ENCODE data around the gene PCDHGB4.
A peak's percentile ranks its signal among the peaks of the same experiment; 100 is the strongest.
"Not testable (repeated sequence)": the region's sequence is repeated elsewhere in the genome, so short reads cannot be mapped to it uniquely, and the experiment has no call there.

The PCDHGB4 gene

DNA sequence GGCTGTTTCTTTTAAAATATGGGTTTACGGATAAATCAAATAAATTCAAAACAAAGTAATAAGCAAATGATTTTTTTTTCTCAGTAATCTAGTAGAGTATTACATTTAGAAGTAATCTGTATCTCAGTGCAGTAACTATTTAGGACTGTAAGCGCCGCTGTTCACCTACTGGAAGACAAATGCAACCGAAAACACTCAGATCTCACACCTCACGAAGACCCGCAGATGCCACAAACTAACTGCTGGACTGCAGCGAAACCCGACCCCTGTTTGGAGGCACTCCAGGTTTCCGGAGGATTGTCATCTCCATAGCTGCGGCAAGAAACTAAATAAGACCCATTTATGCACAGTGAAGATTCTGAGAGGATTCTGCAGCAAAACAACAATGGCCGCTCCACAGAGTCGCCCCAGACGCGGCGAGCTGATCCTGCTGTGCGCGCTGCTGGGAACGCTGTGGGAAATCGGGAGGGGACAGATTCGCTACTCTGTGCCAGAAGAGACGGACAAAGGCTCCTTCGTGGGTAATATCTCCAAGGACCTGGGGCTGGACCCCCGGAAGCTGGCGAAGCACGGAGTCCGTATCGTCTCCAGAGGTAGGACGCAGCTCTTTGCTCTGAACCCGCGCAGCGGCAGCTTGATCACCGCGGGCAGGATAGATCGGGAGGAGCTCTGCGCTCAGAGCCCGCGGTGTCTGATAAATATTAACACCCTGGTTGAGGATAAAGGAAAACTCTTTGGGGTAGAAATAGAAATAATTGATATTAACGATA, 5.1 kb downstream of the PCDHGB4 start, which contains the start of gene PCDHGA8:
TSS of gene PCDHGA8 (plus strand) at position 205 of the 770 bp plus-strand sequence. CDS start at position 386, 181 bp downstream.
- Histone ChIP-seq H3K4me2 (ENCODE audit: insufficient read depth, low read length, poor library complexity, severe bottlenecking) (no peak within 1 kb of the TSS), H3K4ac (ENCODE audit: low read length) (no peak within 1 kb of the TSS), H4K8ac (ENCODE audit: low read depth, low read length) (no peak within 1 kb of the TSS), H2AK5ac (ENCODE audit: low read depth, low read length) (no peak within 1 kb of the TSS), H3K36me3 (replicated peaks in 1 of 2; ENCODE audit: control insufficient read depth in 2 of 2, insufficient read depth in 2 of 2, low read length in 2 of 2) (peaks cover 14 to 26% of the 10 kb centered on the region in 2 donors), H3K14ac (ENCODE audit: low read length) (no peak within 1 kb of the TSS), H3K79me1 (ENCODE audit: low read depth, low read length) (peaks cover 6% of the 10 kb centered on the region), H3K4me3 (ENCODE audit: low read length in 2 of 2) (no peak within 1 kb of the TSS), H2BK120ac (ENCODE audit: low read depth, low read length) (no peak within 1 kb of the TSS), H3K27ac (replicated peaks; ENCODE audit: low read length) (no peak within 1 kb of the TSS), H3K9ac (ENCODE audit: low read depth, low read length, poor library complexity) (no peak within 1 kb of the TSS), H3K18ac (ENCODE audit: low read length) (no peak within 1 kb of the TSS), H3K9me3 (replicated peaks in 1 of 2; ENCODE audit: control insufficient read depth in 2 of 2, insufficient read depth in 1 of 2, low read depth in 1 of 2, low read length in 2 of 2) (peaks cover 40 to 85% of the 10 kb centered on the region in 2 donors), H4K91ac (ENCODE audit: low read depth, low read length, poor library complexity) (no peak within 1 kb of the TSS), H2BK12ac (ENCODE audit: low read length) (no peak within 1 kb of the TSS), H3K23ac (ENCODE audit: low read depth, low read length, poor library complexity) (no peak within 1 kb of the TSS), H3K4me1 (ENCODE audit: control insufficient read depth in 2 of 2, insufficient read depth in 1 of 2, low read depth in 1 of 2, low read length in 2 of 2) (no peaks in the 10 kb centered on the region), H2BK15ac (ENCODE audit: low read length) (no peak within 1 kb of the TSS), H2BK5ac (ENCODE audit: low read length) (no peak within 1 kb of the TSS), H3K27me3 (ENCODE audit: control insufficient read depth in 3 of 3, insufficient read depth in 3 of 3, low read depth in 1 of 3, low read length in 3 of 3) (no peaks in the 10 kb centered on the region), H2AFZ (ENCODE audit: low read length) (no peak within 1 kb of the TSS)
- no peak for DNase-seq (ENCODE audit: low spot score)
- whole genome bisulfite sequencing, 2 donors (ENCODE audit: extremely low coverage in 2 of 2, insufficient read length in 2 of 2, insufficient replicate concordance in 1 of 2), result no CpG with 5 or more reads among the region's 38 CpGs

DNA sequence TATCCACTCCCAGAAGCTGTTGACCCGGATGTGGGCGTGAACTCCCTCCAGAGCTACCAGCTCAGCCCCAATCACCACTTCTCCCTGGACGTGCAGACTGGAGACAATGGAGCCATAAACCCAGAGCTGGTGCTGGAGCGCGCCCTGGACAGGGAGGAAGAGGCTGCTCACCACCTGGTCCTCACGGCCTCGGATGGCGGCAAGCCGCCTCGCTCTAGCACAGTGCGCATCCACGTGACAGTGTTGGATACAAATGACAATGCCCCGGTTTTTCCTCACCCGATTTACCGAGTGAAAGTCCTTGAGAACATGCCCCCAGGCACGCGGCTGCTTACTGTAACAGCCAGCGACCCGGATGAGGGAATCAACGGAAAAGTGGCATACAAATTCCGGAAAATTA, 5.8 kb downstream of the PCDHGB4 start:
- Histone ChIP-seq H2AFZ (ENCODE audit: low read length) (no peak overlapping the region), H3K9ac (ENCODE audit: low read depth, low read length, poor library complexity) (no peak overlapping the region), H3K9me3 (replicated peaks in 1 of 2; ENCODE audit: control insufficient read depth in 2 of 2, insufficient read depth in 1 of 2, low read depth in 1 of 2, low read length in 2 of 2) (peaks cover 39 to 83% of the 10 kb centered on the region in 2 donors), H2BK12ac (ENCODE audit: low read length) (no peak overlapping the region), H3K14ac (ENCODE audit: low read length) (no peak overlapping the region), H4K8ac (ENCODE audit: low read depth, low read length) (no peak overlapping the region), H3K27ac (replicated peaks; ENCODE audit: low read length) (no peak overlapping the region), H3K4me1 (ENCODE audit: control insufficient read depth in 2 of 2, insufficient read depth in 1 of 2, low read depth in 1 of 2, low read length in 2 of 2) (no peaks in the 10 kb centered on the region), H3K23ac (ENCODE audit: low read depth, low read length, poor library complexity) (no peak overlapping the region), H3K4ac (ENCODE audit: low read length) (no peak overlapping the region), H3K18ac (ENCODE audit: low read length) (no peak overlapping the region), H3K4me2 (ENCODE audit: insufficient read depth, low read length, poor library complexity, severe bottlenecking) (no peak overlapping the region), H2BK120ac (ENCODE audit: low read depth, low read length) (no peak overlapping the region), H2AK5ac (ENCODE audit: low read depth, low read length) (no peak overlapping the region), H3K4me3 (ENCODE audit: low read length in 2 of 2) (no peak overlapping the region), H3K27me3 (ENCODE audit: control insufficient read depth in 3 of 3, insufficient read depth in 3 of 3, low read depth in 1 of 3, low read length in 3 of 3) (no peaks in the 10 kb centered on the region), H3K36me3 (replicated peaks in 1 of 2; ENCODE audit: control insufficient read depth in 2 of 2, insufficient read depth in 2 of 2, low read length in 2 of 2) (peaks cover 14 to 26% of the 10 kb centered on the region in 2 donors), H3K79me1 (ENCODE audit: low read depth, low read length) (peaks cover 6% of the 10 kb centered on the region), H2BK15ac (ENCODE audit: low read length) (no peak overlapping the region), H2BK5ac (ENCODE audit: low read length) (no peak overlapping the region), H4K91ac (ENCODE audit: low read depth, low read length, poor library complexity) (no peak overlapping the region)
- DNase-seq (ENCODE audit: low spot score), result no peak
- WGBS, 2 donors (ENCODE audit: extremely low coverage in 2 of 2, insufficient read length in 2 of 2, insufficient replicate concordance in 1 of 2), result no CpG with 5 or more reads among the region's 21 CpGs

DNA sequence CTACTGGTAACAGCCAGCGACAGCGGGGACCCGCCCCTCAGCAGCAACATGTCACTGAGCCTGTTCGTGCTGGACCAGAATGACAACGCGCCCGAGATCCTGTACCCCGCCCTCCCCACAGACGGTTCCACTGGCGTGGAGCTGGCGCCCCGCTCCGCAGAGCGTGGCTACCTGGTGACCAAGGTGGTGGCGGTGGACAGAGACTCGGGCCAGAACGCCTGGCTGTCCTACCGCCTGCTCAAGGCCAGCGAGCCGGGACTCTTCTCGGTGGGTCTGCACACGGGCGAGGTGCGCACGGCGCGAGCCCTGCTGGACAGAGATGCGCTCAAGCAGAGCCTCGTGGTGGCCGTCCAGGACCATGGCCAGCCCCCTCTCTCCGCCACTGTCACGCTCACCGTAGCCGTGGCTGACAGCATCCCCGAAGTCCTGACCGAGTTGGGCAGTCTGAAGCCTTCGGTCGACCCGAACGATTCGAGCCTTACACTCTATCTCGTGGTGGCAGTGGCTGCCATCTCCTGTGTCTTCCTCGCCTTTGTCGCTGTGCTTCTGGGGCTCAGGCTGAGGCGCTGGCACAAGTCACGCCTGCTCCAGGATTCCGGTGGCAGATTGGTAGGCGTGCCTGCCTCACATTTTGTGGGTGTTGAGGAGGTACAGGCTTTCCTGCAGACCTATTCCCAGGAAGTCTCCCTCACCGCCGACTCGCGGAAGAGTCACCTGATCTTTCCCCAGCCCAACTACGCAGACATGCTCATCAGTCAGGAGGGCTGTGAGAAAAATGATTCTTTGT, 7.1 kb downstream of the PCDHGB4 start:
- not testable (repeated sequence) for H3K23ac ChIP-seq (ENCODE audit: low read depth, low read length, poor library complexity); H2BK120ac ChIP-seq (ENCODE audit: low read depth, low read length); H2AFZ ChIP-seq (ENCODE audit: low read length); H3K4ac ChIP-seq (ENCODE audit: low read length); H2AK5ac ChIP-seq (ENCODE audit: low read depth, low read length); H3K4me1 ChIP-seq (ENCODE audit: control insufficient read depth in 2 of 2, insufficient read depth in 1 of 2, low read depth in 1 of 2, low read length in 2 of 2); H3K9ac ChIP-seq (ENCODE audit: low read depth, low read length, poor library complexity); H4K91ac ChIP-seq (ENCODE audit: low read depth, low read length, poor library complexity); H2BK15ac ChIP-seq (ENCODE audit: low read length); H3K4me2 ChIP-seq (ENCODE audit: insufficient read depth, low read length, poor library complexity, severe bottlenecking); H3K14ac ChIP-seq (ENCODE audit: low read length); H3K27ac ChIP-seq (replicated peaks; ENCODE audit: low read length); H3K4me3 ChIP-seq (ENCODE audit: low read length in 2 of 2); H2BK12ac ChIP-seq (ENCODE audit: low read length); H4K8ac ChIP-seq (ENCODE audit: low read depth, low read length); H3K27me3 ChIP-seq (ENCODE audit: control insufficient read depth in 3 of 3, insufficient read depth in 3 of 3, low read depth in 1 of 3, low read length in 3 of 3); DNase-seq (ENCODE audit: low spot score); H3K79me1 ChIP-seq (ENCODE audit: low read depth, low read length)
- H3K9me3 ChIP-seq (replicated peaks in 1 of 2; ENCODE audit: control insufficient read depth in 2 of 2, insufficient read depth in 1 of 2, low read depth in 1 of 2, low read length in 2 of 2), result peaks cover 37 to 82% of the 10 kb centered on the region in 2 donors
- peaks cover 14 to 26% of the 10 kb centered on the region in 2 donors for H3K36me3 ChIP-seq (replicated peaks in 1 of 2; ENCODE audit: control insufficient read depth in 2 of 2, insufficient read depth in 2 of 2, low read length in 2 of 2)
- H2BK5ac ChIP-seq (ENCODE audit: low read length), result peak overlapping the region; percentile 44
- WGBS, 2 donors (ENCODE audit: extremely low coverage in 2 of 2, insufficient read length in 2 of 2, insufficient replicate concordance in 1 of 2), result no CpG with 5 or more reads among the region's 53 CpGs
- peak overlapping the region; percentile 57 for H3K18ac ChIP-seq (ENCODE audit: low read length)

All from neuronal stem cell (in vitro differentiated cells).